EL (cell line): Measurements from ENCODE around the gene RNF126.
"Not testable (repeated sequence)": the region's sequence is repeated elsewhere in the genome, so short reads cannot be mapped to it uniquely, and the experiment has no call there.

ENCODE experiments used
- DNase-seq: peaks from one replicate; pipeline ENCODE4 v3.0.0-alpha.2; 2016

The RNF126 gene

GRCh38 chr19:662962-663681, at the start of gene RNF126:
TSS of gene RNF126 (minus strand) at chr19:663214. CDS start at chr19:663121, 93 bp downstream.
- peak; percentile 91 for DNase-seq

GRCh38 chr19:711254-711653, 48.2 kb upstream of the RNF126 start:
- no peak for DNase-seq

GRCh38 chr19:710767-711166, 47.8 kb upstream of the RNF126 start:
- DNase-seq = no peak

GRCh38 chr19:709965-710571, 47.1 kb upstream of the RNF126 start:
- no peak for DNase-seq

- DNase-seq = no peak
These were observed 46.4 kb upstream of the RNF126 start for GRCh38 chr19:709196-709964.

- no peak for DNase-seq
These were observed 45.4 kb upstream of the RNF126 start, which contains the start of gene PALM for GRCh38 chr19:708154-709143. TSS of gene PALM (plus strand) at chr19:708935. CDS start at chr19:709147, 212 bp downstream.

- no peak for DNase-seq
These were observed 41.4 kb upstream of the RNF126 start for GRCh38 chr19:704447-704741.

- DNase-seq = peak; percentile 36
These were observed 40.8 kb upstream of the RNF126 start for GRCh38 chr19:703651-704446.

GRCh38 chr19:703329-703650, 40.3 kb upstream of the RNF126 start:
- DNase-seq = no peak

- DNase-seq = not testable (repeated sequence)
These were observed 39.8 kb upstream of the RNF126 start for GRCh38 chr19:702847-703246.

- DNase-seq = not testable (repeated sequence)
These were observed 36.9 kb upstream of the RNF126 start for GRCh38 chr19:699885-700284.

GRCh38 chr19:698529-698928, 35.5 kb upstream of the RNF126 start:
- DNase-seq = not testable (repeated sequence)

GRCh38 chr19:695352-695949, 32.4 kb upstream of the RNF126 start, which contains the start of gene PRSS57:
TSS of gene PRSS57 (minus strand) at chr19:695452. CDS start at chr19:695430, 22 bp downstream.
- no peak for DNase-seq

GRCh38 chr19:694481-695351, 31.7 kb upstream of the RNF126 start:
- DNase-seq = no peak

GRCh38 chr19:690203-690602, 27.2 kb upstream of the RNF126 start:
- no peak for DNase-seq

GRCh38 chr19:688992-689391, 26.0 kb upstream of the RNF126 start:
- DNase-seq = no peak

- DNase-seq = no peak
These were observed 25.2 kb upstream of the RNF126 start for GRCh38 chr19:688214-688613.

- no peak for DNase-seq
These were observed 24.7 kb upstream of the RNF126 start for GRCh38 chr19:687569-688166.

GRCh38 chr19:686589-687297, 23.7 kb upstream of the RNF126 start:
- no peak for DNase-seq
